ENCODE measurements around the gene DUSP1. TPM values are rescaled to one million over a fixed set of nuclear protein-coding genes. Genes with fewer than 3 reads are reported as not detected.
A peak's percentile ranks its signal among the peaks of the same experiment; 100 is the strongest.

DUSP1 gene
- total RNA-seq, 4 donors from 2014 or later = 1,645 to 2,968 (median 1,824) TPM

DNA sequence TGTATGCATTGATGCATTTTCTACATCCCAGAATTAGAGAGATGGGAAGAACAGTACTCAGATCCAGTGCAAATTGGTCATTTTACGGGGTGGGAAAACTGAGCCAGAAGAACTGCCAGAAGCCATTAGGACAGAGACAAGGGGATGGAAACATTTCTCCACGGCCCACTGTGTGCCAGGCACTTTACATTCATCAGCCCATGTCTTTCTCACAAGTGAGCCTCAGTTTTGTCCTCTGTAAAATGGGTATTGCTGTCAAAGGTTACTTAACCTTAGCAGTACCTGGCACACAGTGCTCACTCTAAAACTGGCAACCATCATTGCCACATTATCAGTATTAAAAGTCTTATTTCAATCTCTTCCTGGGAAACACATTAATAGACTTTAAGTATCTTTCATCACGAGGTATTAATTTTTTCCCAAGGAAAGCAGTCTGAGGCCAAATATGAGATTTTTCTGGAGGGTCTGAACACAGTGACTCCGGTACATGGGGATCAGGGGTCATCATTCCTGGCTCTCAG, 5.2 kb downstream of the DUSP1 start:
- DNase-seq (ENCODE audit: low spot score) (no peak), ATAC-seq (ENCODE audit: low FRiP score) (peak; percentile 51)
- no peak for TF ChIP-seq CTCF (IDR thresholded peaks at IDR 0.05)

- TF ChIP-seq CTCF (IDR thresholded peaks at IDR 0.05) = no peak
- ATAC-seq (ENCODE audit: low FRiP score) (peak; percentile 42), DNase-seq (ENCODE audit: low spot score) (peak; percentile 97)
Observed at GRCh38 chr5:172764861-172765765, 5.9 kb downstream of the DUSP1 start.

DNA sequence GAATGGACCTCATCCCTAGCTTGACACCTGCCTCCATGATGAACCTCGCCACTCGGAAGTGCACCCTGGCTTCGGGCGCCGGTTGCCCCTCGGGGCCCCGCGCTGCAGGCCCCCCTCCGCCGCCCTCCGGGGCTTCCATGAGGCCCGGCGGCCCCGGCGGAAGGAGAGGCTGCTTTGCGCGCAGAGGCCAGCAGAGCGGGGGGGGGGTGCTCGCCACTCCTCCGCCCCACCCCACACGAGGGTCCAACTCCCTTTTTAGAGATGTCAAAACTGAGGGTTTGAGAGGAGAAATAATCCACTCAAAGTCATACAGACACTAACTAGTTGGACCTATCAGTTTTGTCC, 7.9 kb downstream of the DUSP1 start:
- no peak for TF ChIP-seq CTCF (IDR thresholded peaks at IDR 0.05)
- ATAC-seq (ENCODE audit: low FRiP score) = no peak
- DNase-seq (ENCODE audit: low spot score) = no peak

DNA sequence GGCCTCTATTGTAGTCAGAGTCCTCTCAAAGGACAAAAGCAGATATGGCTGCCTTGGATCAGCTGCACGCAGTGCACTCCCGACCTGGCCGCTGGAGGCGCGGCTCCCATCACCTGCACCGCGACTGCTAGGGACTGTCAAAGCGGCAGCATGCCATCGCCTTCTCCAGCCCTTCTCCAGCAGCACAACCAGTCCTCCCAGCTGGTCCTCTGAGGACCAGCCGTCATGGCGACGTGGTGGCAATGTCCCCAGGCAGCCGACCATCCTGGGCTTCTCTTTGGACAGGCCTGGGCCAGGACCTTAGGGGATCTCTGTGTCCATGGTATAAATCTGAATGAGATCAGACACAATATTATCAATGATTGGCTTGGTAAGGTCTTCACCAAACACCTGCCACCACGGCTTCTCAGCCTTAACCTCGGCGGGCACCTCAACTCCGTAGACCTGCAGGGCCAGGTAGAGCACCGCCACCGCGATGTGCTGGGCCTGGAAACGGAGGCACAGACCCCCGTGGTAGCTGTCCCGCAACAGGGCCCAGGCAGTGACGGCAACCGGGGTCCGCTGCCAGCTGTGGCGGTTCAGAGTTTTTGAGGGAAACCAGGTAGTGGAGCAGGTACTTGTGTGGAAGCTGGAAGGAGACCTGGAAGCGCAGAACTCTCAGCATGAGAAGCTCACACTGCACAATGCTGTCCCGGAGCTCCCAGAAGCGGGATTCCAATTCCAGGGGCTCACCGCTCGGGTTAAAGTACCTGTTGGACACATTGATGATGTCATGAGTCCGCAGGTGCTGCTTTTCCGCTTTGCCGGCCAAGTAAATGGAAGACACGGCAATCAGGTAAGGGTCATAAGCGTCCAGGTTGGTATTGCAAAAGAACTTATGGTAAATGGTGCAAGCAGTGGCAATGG, 8.5 kb downstream of the DUSP1 start:
- no peak for TF ChIP-seq CTCF (IDR thresholded peaks at IDR 0.05)
- no peak for DNase-seq (ENCODE audit: low spot score)
- no peak for ATAC-seq (ENCODE audit: low FRiP score)

DNA sequence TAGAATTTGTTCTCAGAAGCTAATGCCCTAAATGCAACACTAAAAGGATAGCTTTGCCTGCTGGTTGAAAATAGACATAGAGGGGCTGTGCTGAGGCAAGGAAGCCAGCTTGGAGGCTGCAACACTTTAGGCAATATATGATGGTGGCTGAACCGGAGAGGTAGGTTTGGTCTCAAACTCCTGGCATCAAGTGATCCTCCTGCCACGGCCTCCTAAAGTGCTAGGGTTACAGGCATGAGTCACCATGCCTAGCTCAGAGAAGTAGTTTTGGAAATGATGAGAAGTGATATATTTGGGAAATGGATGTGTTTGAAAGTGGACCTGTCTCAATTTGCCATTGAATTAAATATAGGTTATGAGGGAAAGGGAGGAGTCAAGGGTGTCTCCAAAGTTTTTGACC, 10.0 kb downstream of the DUSP1 start:
- DNase-seq (ENCODE audit: low spot score) (no peak), ATAC-seq (ENCODE audit: low FRiP score) (no peak)
- no peak for TF ChIP-seq CTCF (IDR thresholded peaks at IDR 0.05)

- ATAC-seq (ENCODE audit: low FRiP score) = no peak
- TF ChIP-seq CTCF (IDR thresholded peaks at IDR 0.05) = no peak
- DNase-seq (ENCODE audit: low spot score) = no peak
Observed at GRCh38 chr5:172760136-172760535, 10.9 kb downstream of the DUSP1 start.

All from omental fat pad (tissue), 4 donors.